Breast epithelium (tissue), 3 donors: ENCODE results near the gene CHMP4B.

Experiments used
- POLR2A ChIP-seq: fragments of 450-650 bp; IDR thresholded peaks from one replicate; pipeline ENCODE4 v1.6.1; 2016; ENCODE audit warnings: antibody characterized with exemption, mild to moderate bottlenecking, moderate library complexity
- POLR2AphosphoS5 ChIP-seq, 3 donors: sonication (generic); formaldehyde crosslinking; IDR thresholded peaks; one replicate each; pipeline ENCODE4 v1.6.1; 2017; ENCODE audit warnings: antibody characterized with exemption in 3 of 3
- TF ChIP-seq, protein P1 (sequence below), 3 donors: fragments of 450-650 bp; IDR thresholded peaks; one replicate each; pipeline ENCODE4 v1.5.1; 2016 to 2017; ENCODE audit warnings: antibody characterized with exemption in 3 of 3, mild to moderate bottlenecking in 3 of 3, moderate library complexity in 3 of 3

DNA sequence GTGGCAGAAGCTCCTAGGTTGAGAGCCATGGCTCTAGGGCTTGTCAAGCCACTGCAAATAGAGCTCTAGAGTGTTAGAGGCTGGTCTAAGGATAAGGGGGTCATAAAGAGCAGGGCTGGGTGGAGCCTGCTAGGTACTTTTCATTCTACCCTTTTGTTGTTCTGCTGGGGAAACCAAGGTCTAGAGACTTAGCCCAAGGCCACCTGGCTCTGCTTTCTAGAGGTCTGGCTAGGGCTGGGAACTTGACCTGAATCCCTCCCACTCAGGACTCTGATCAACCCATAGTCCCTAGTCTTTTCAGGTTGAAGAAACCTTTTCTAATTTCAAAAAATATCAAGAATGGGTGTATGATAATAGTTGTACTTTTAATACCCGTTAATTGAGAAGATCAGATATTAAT is 13.7 kb downstream of the CHMP4B start:
- TF ChIP-seq, protein P1, sequence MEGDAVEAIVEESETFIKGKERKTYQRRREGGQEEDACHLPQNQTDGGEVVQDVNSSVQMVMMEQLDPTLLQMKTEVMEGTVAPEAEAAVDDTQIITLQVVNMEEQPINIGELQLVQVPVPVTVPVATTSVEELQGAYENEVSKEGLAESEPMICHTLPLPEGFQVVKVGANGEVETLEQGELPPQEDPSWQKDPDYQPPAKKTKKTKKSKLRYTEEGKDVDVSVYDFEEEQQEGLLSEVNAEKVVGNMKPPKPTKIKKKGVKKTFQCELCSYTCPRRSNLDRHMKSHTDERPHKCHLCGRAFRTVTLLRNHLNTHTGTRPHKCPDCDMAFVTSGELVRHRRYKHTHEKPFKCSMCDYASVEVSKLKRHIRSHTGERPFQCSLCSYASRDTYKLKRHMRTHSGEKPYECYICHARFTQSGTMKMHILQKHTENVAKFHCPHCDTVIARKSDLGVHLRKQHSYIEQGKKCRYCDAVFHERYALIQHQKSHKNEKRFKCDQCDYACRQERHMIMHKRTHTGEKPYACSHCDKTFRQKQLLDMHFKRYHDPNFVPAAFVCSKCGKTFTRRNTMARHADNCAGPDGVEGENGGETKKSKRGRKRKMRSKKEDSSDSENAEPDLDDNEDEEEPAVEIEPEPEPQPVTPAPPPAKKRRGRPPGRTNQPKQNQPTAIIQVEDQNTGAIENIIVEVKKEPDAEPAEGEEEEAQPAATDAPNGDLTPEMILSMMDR (IDR thresholded peaks at IDR 0.05): no peak
- TF ChIP-seq POLR2A (no peak), POLR2AphosphoS5 (IDR thresholded peaks at IDR 0.05) (no peak)
